Uterus (tissue), 2 donors: ENCODE results near the gene MYCL.

Experiments used
- CTCF ChIP-seq, 4 experiments: fragments of 200-600 bp in 2 of 4; fragments of 450-650 bp in 2 of 4; sonication (generic) in 2 of 4; IDR thresholded peaks; one replicate each; pipeline ENCODE4 v1.5.1; 2016 to 2019; ENCODE audit warnings: antibody characterized with exemption in 4 of 4, mild to moderate bottlenecking in 2 of 4, moderate library complexity in 1 of 4
- POLR2A ChIP-seq, 2 donors: fragments of 450-650 bp; IDR thresholded peaks; one replicate each; pipeline ENCODE4 v1.6.1; 2016; ENCODE audit warnings: antibody characterized with exemption in 2 of 2, mild to moderate bottlenecking in 1 of 2, moderate library complexity in 1 of 2

DNA sequence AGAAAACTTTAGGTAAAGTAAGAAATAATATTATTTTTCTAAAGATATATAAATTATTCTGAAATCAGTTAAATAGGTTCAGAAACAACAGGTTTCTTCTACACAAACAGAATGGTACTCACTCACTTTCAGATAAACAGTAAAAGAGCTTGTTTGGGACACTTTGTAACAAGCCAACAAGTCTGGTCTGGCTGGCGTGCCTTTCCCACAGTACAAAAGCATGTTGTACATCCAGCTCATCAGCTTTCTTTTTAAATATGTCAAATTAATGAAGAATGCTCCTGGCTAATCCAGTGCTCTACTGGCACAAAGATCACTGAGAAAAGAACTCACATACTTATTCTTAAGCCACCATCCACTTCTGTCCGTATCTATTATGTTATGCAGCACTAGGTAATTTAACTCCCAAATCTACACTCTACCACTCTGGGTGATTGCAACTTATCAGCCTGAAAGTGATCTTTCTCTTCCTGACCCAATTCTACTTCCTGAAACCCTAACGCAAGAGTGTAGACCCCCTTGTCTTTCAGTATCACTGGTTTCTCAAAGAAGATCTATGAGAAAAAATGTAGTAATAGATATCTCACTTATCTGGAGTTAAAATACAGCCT lies 51.0 kb downstream of the MYCL start:
- TF ChIP-seq CTCF (IDR thresholded peaks at IDR 0.05) (no peak), POLR2A (IDR thresholded peaks at IDR 0.05) (no peak)
